Kidney capillary endothelial cell (primary cell): ENCODE results near the gene CAMTA1.

Experiments
- DNase-seq: peaks from one replicate; pipeline ENCODE4 v3.0.0-alpha.2; 2018; ENCODE audit warnings: low spot score

Gene CAMTA1

GRCh38 chr1:7006996-7007871, 222.0 kb downstream of the CAMTA1 start:
- DNase-seq: no peak

- no peak for DNase-seq
Measured at GRCh38 chr1:7007902-7008301, 222.6 kb downstream of the CAMTA1 start.

GRCh38 chr1:7008331-7008730, 223.1 kb downstream of the CAMTA1 start:
- no peak for DNase-seq

GRCh38 chr1:7008975-7009740, 223.9 kb downstream of the CAMTA1 start:
- DNase-seq: no peak

- DNase-seq: no peak
Measured at GRCh38 chr1:7009741-7010525, 224.7 kb downstream of the CAMTA1 start.

GRCh38 chr1:7010534-7011200, 225.4 kb downstream of the CAMTA1 start:
- no peak for DNase-seq

GRCh38 chr1:7011826-7012225, 226.6 kb downstream of the CAMTA1 start:
- no peak for DNase-seq

- DNase-seq: no peak
Measured at GRCh38 chr1:7012461-7012924, 227.2 kb downstream of the CAMTA1 start.

GRCh38 chr1:7013833-7014639, 228.8 kb downstream of the CAMTA1 start:
- no peak for DNase-seq

GRCh38 chr1:7014640-7014930, 229.3 kb downstream of the CAMTA1 start:
- no peak for DNase-seq

- DNase-seq: no peak
Measured at GRCh38 chr1:7015022-7015421, 229.8 kb downstream of the CAMTA1 start.

GRCh38 chr1:7018351-7018750, 233.1 kb downstream of the CAMTA1 start:
- no peak for DNase-seq

- no peak for DNase-seq
Measured at GRCh38 chr1:7018826-7019225, 233.6 kb downstream of the CAMTA1 start.

- no peak for DNase-seq
Measured at GRCh38 chr1:7019510-7019909, 234.3 kb downstream of the CAMTA1 start.

GRCh38 chr1:7022058-7022457, 236.8 kb downstream of the CAMTA1 start:
- DNase-seq: no peak

- DNase-seq: no peak
Measured at GRCh38 chr1:7025013-7025412, 239.8 kb downstream of the CAMTA1 start.

GRCh38 chr1:7026169-7026568, 240.9 kb downstream of the CAMTA1 start:
- DNase-seq: peak; percentile 52

- no peak for DNase-seq
Measured at GRCh38 chr1:7032992-7033391, 247.7 kb downstream of the CAMTA1 start.

- DNase-seq: no peak
Measured at GRCh38 chr1:7036386-7036785, 251.1 kb downstream of the CAMTA1 start.

- DNase-seq: no peak
Measured at GRCh38 chr1:7039590-7040220, 254.5 kb downstream of the CAMTA1 start.
